NCI-H446 (cell line): ENCODE data around the gene KRTAP3-3.

Experiments
- DNase-seq, 2 experiments: peaks; one replicate each; lab custom pipeline; 2025; lab: John Stamatoyannopoulos, UW

Gene KRTAP3-3

DNA sequence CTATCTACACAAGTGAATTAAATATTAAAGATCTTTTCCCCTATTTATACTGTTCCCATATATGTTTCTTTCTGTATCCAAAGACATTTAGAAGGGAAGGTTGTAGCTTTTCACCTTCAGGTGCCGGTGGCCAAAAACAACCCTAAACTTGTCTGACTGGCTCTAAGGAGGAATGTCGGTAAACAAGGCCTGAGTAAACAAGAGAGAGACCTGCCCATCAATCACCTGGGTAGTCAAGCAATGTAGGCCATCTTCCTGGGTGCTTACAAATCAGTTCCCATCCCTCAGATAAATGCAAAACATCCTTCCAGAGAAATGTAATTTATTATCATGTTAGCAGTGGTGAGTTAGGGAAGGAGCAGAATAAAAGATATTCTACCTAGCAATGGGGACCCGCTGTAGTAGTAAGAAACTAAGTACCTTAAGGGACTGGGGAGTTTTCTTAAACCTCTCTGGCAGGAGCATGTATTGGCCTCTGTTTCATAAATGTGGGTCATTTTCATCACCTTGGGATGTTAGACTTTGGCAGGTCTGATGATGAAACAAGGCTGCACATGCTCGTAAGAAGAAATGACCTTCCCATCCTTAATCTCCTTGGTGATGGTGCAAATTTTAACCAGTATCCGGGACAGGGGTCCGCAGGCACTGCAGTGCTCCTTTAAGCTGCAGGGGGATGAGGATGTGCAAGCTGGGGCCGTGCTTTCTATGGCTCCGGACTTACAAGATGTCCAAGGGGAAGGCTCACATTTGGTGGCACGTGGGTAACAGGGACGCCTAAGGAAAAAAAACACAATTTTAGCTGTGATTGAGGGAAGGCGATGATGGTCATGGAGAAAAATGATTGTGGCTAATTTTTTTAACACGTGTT is 35.6 kb downstream of the KRTAP3-3 start:
- DNase-seq = no peak

DNA sequence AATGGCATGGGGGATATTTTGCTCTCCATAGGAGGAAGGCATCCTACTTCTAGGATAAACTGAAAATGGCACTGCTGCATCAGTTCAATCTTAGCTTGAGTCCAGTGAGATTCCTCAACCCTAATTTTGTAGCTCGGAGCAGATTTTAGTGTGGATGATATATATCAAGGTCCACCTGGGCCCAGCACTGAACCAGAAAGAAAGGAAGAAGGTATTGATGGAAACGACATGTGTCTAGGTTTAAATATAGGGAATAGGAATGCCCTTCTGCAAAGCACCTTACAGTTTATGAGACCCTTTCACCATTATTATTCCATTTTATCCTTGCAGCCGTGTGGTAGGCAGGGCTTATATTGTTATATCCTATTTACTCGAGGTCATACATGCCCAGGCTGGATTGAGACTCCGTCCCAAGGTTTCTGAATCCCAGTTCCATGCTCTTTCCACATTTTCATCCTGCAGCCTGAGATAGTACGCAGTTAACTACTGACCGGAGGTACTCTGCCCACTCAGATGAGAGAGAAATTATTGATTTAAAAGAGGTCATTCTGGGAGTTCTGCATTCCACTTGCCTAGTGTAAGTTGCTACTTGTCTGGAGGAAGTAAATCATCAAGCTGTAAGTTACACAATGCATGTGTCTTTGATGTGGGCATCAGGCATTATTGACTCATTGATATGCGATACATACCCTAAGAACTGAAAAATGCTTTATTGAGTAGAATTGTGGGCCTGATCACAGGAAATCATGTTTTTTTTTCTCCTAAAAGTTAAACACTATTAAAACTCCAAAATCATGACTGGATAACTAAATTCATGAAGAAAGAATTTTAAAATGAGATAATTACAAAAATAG is 37.3 kb downstream of the KRTAP3-3 start:
- no peak for DNase-seq

- DNase-seq = no peak
These were observed 40.1 kb downstream of the KRTAP3-3 start for GRCh38 chr17:40953881-40954280.

GRCh38 chr17:40952661-40953060 is 41.3 kb downstream of the KRTAP3-3 start:
- no peak for DNase-seq

GRCh38 chr17:40952154-40952553 is 41.8 kb downstream of the KRTAP3-3 start:
- DNase-seq = no peak

DNA sequence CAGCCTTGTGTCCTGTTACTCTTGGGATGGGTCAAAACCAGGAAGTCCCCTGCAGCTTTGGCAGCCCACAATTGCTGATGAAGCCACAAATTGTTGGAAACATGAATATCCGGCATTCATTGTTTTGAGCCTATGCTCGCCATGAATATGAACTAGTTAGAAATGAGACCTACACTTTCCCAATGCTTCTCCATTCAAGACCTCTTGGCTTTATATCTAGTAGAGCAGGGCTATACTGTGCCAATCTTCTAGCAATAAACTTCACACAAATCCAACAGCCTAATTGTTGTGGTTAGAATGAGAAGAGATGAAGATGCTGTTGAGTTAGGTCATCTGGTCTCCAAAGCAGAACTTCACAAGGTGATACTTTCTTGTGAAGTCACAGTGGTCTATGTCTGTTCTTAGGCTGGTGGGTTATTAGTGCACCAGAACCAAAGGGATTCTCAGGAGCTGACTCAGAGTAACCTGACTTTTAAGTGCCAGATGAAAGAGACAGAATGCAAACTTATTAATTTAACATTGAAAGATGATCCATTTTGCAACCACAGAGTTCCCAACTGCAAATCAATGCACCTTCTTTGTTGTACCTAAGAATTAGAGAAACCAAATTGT is 42.8 kb downstream of the KRTAP3-3 start:
- no peak for DNase-seq

- no peak for DNase-seq
These were observed 43.8 kb downstream of the KRTAP3-3 start for GRCh38 chr17:40950176-40950575.

- DNase-seq = no peak
These were observed 44.5 kb downstream of the KRTAP3-3 start for GRCh38 chr17:40949418-40949817.

DNA sequence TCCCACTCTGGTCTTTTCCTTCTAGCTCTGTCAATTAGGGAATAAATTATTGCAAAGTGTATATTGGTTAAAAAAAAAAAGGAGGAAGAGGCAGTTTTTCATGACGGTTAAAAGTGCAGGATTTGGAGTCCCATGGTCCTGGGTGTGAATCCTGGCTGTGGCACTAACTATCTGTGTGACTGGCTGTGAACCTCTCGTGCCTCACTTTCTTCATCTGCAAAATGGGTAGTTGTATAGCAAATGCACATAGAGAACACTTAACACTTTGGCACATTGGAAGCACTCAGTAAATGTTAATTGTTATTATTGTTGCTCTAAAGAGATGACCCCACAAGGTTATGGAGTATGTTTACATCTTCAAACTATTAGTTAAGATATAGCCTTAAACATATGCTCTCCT is 46.0 kb downstream of the KRTAP3-3 start:
- DNase-seq = no peak

GRCh38 chr17:40945414-40945813 is 48.5 kb downstream of the KRTAP3-3 start:
- no peak for DNase-seq

DNA sequence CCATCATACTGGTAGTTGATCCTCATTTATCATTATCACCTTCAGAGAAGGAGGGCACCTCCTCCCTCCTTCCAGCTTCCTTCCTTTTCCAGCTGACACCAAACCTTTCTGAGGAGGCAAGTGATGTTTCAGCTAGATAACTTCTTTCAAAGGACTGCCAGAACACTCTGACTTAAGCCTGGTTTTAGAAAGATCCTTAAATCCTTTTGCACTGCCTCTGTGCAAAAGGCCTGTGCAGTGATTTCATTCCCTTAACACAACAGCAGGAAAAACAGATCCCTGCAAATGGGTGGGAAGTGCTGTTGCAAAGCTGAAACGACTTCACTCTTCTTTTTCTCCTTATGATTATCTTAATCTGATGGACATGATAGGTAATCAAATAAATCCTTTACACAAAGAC is 49.4 kb downstream of the KRTAP3-3 start:
- no peak for DNase-seq
